Ovary (tissue), 9 donors: ENCODE data around the gene TAX1BP3. TPM values are rescaled to one million over a fixed set of nuclear protein-coding genes. Genes with fewer than 3 reads are reported as not detected.

ENCODE experiments used
- DNase-seq, 5 donors: peaks; one replicate each; pipeline ENCODE4 v3.0.0-alpha.2; 2019 to 2020
- H3K27ac ChIP-seq, 2 donors: fragments of 200-600 bp; one replicate each; pipeline versions ENCODE4 v1.5.1 to v1.8.0; 2019 to 2022
- H3K27me3 ChIP-seq: fragments of 200-600 bp; one replicate; pipeline ENCODE4 v1.8.0; 2022
- H3K36me3 ChIP-seq: fragments of 200-600 bp; sonication (generic); one replicate; pipeline ENCODE4 v1.5.1; 2019
- H3K4me1 ChIP-seq: one replicate; pipeline ENCODE4 v1.8.1; 2013; ENCODE audit warnings: mild to moderate bottlenecking, moderate library complexity; ENCODE audit not compliant: insufficient read depth
- H3K4me3 ChIP-seq: fragments of 200-600 bp; sonication (generic); one replicate; pipeline ENCODE4 v1.5.1; 2017
- H3K9me3 ChIP-seq, 2 donors: fragments of 200-600 bp in 1 of 2; sonication (generic) in 1 of 2; one replicate each; pipeline versions ENCODE4 v1.5.1 to v1.8.1; 2013 to 2019; ENCODE audit warnings: mild to moderate bottlenecking in 1 of 2, moderate library complexity in 1 of 2
- CTCF ChIP-seq, 3 donors: fragments of 450-650 bp in 2 of 3; fragments of 200-600 bp in 1 of 3; IDR thresholded peaks; one replicate each; pipeline versions ENCODE4 v1.5.1 to v1.8.0; 2016 to 2022; ENCODE audit warnings: antibody characterized with exemption in 3 of 3, mild to moderate bottlenecking in 1 of 3
- EP300 ChIP-seq: sonication (generic); formaldehyde crosslinking; IDR thresholded peaks from one replicate; pipeline ENCODE4 v1.6.1; 2017; ENCODE audit warnings: antibody characterized with exemption
- POLR2A ChIP-seq: fragments of 450-650 bp; IDR thresholded peaks from one replicate; pipeline ENCODE4 v1.6.1; 2017; ENCODE audit warnings: antibody characterized with exemption, mild to moderate bottlenecking, moderate library complexity
- WGBS, 3 donors: extraction: QIAGEN DNeasy Blood & Tissue Kit in 1 of 3; methylation state at CpG; one replicate each; pipeline versions ENCODE4 v1.1.5 to v1.1.7; 2013 to 2017; 5-methylcytosine and 5-hydroxymethylcytosine counted together
- intact Hi-C, 4 donors: fragments of 100-400 bp; cut with DNase I; formaldehyde crosslinking; loops; one replicate each; pipeline versions ENCODE4 v1.11.0 to v1.15.1; 2022 to 2023
- polyA plus RNA-seq, 2 donors: library from polyadenylated mRNA; stranded (reverse); fragments of 200-250 nt in 1 of 2; fragments of 350-450 nt in 1 of 2; fragmentation: Illumina TruSeq in 1 of 2; extraction: RNeasy Lipid Tissue Mini Kit (QIAGEN cat#74804) in 1 of 2; gene quantifications; one replicate each; pipeline ENCODE4 v1.2.3, GENCODE V29; 2013 to 2014
- total RNA-seq, 7 donors: library from RNA; depleted of rRNA in 2 of 7; stranded (reverse); fragments of >200 nt in 2 of 7; fragmentation: NEBNext Ultra II Directional in 3 of 7; extraction: Animal tissue kit (Norgen Biotek cat#: 25700) in 3 of 7; gene quantifications; one replicate each; pipeline versions ENCODE4 v1.1.0 to v1.2.4, GENCODE V29; 2016 to 2023
- donor health status: DM: no; HTN: no; CAD: no; lungs with moderate emphysema.
- donor health status: DM: no; HTN: no; CAD: no.
- donor health status: Bipolar disorder and iron deficiency.
- donor health status: DM: yes; HTN: yes; CAD: no.
- donor health status: DM: no; HTN: no; CAD: no.
- donor health status: DM: yes; HTN: yes; CAD: no.

The TAX1BP3 gene
- total and polyA plus RNA-seq, 9 donors, result 48.7 to 166 (median 125) TPM

DNA sequence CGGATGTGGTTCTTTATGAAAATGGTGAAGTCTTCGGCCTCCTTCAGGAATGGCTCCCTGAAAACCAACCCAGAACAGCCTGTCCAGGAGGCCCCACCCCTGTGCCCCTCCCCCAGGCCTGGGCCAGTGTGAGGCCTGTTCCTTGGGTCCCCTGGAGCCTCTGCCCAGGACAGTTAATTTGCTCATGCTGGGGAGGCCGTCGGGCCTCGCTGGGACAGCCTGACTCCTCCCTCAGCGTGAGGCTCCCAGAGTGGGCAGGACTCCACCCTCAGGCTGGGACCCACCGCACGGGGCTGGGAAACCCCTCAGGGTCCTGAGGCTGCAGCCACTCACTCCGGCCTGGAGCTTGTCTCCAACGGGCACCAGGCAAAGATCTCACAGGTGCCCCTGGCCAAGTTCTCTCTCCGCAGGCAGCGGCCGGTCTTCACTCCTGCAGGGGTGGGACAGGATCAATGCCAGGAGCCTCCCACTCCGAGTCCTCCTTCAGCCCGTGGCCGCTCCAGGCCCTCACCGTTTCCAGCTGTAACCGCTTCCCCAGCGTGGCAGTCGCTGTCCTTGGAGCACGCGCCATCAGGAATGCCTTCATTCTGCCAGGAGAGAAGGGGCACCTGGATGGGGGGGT is 21.8 kb upstream of the TAX1BP3 start:
- H3K4me3 ChIP-seq, result no peak overlapping the region
- no peaks in the 10 kb centered on the region for H3K36me3 ChIP-seq
- no peak overlapping the region for H3K27ac ChIP-seq
- no peaks in the 10 kb centered on the region for H3K27me3 ChIP-seq
- WGBS, 3 donors, result 34 to 43% (median 41%) methylated on average over 17 to 22 of the region's 22 CpGs
- no peak for DNase-seq
- no peaks in the 10 kb centered on the region for H3K9me3 ChIP-seq
- intact Hi-C loops, result no loop called here
- no peak for TF ChIP-seq POLR2A
- no peak for TF ChIP-seq CTCF (IDR thresholded peaks at IDR 0.05)
- no peak for TF ChIP-seq EP300
- H3K4me1 ChIP-seq, result no peaks in the 10 kb centered on the region

DNA sequence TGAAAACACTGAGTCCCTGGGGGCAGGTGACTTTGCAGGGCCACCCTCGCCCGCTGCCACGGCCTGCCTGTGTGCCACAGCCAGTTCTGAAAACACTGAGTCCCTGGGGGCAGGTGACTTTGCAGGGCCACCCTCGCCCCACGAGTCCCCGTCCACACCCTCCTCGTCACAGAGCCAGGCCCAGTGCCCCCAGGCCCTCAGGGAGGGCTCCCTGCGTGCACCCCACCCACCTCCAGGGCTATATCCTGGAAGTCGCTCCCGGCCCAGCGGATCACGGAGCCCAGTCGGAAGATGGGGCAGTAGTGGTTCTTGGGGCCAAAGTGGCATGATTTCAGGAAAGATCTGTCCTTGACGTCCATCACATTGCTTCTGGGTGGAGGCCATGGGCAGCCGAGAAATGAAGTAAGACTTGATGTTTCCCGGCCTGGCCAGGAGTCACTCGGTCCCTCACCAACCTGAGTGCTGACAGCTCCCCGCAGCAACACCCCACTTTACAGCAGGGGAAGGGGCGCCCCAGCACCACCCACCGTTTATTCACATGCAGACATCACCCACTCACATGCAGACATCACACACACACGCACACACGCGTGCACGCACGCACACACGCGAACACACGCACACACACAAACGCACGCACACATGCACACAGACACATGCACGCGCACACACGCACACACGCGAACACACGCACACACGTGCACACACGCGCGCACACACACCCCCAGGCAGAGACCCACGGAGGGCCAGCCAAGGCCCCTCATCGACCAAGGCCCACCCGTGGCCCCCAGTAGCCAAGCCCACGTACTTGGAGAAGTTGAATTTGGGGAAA is 21.1 kb upstream of the TAX1BP3 start:
- DNase-seq, result no peak
- Histone ChIP-seq H3K36me3 (no peaks in the 10 kb centered on the region), H3K27me3 (no peaks in the 10 kb centered on the region), H3K27ac (no peak overlapping the region), H3K9me3 (no peaks in the 10 kb centered on the region), H3K4me3 (no peak overlapping the region), H3K4me1 (no peaks in the 10 kb centered on the region)
- WGBS, 3 donors, result 87 to 91% (median 90%) methylated on average over 37 to 44 of the region's 44 CpGs
- intact Hi-C loops, result no loop called here
- TF ChIP-seq POLR2A (no peak), EP300 (no peak), CTCF (IDR thresholded peaks at IDR 0.05) (no peak)

GRCh38 chr17:3688852-3689261 is 20.5 kb upstream of the TAX1BP3 start:
- no peak overlapping the region for H3K4me3 ChIP-seq
- H3K27ac ChIP-seq, result no peak overlapping the region
- no peaks in the 10 kb centered on the region for H3K36me3 ChIP-seq
- intact Hi-C loops, result no loop called here
- no peaks in the 10 kb centered on the region for H3K9me3 ChIP-seq
- no peaks in the 10 kb centered on the region for H3K27me3 ChIP-seq
- 74 to 85% (median 82%) methylated on average over 10 to 14 of the region's 14 CpGs for WGBS, 3 donors
- DNase-seq, result no peak
- TF ChIP-seq CTCF (IDR thresholded peaks at IDR 0.05) (no peak), POLR2A (no peak), EP300 (no peak)
- H3K4me1 ChIP-seq, result no peaks in the 10 kb centered on the region

GRCh38 chr17:3688027-3688553 is 19.7 kb upstream of the TAX1BP3 start:
- WGBS, 3 donors, result 22 to 29% (median 25%) methylated on average over 16 to 19 of the region's 19 CpGs
- no peaks in the 10 kb centered on the region for H3K27me3 ChIP-seq
- intact Hi-C loops, result no loop called here
- no peaks in the 10 kb centered on the region for H3K9me3 ChIP-seq
- no peak for DNase-seq
- no peaks in the 10 kb centered on the region for H3K36me3 ChIP-seq
- H3K4me3 ChIP-seq, result no peak overlapping the region
- H3K4me1 ChIP-seq, result no peaks in the 10 kb centered on the region
- TF ChIP-seq POLR2A (no peak), EP300 (no peak), CTCF (IDR thresholded peaks at IDR 0.05) (no peak)
- H3K27ac ChIP-seq, result no peak overlapping the region
